GM19035 (cell line): ENCODE measurements around the gene RRH.
"Not testable (repeated sequence)": the region's sequence is repeated elsewhere in the genome, so short reads cannot be mapped to it uniquely, and the experiment has no call there.

ENCODE experiments used
- ATAC-seq: cut with Tn5 transposase; IDR thresholded peaks from one replicate; pipeline ENCODE4 v1.9.1; 2021; ENCODE audit not compliant: unreplicated experiment

RRH gene

DNA sequence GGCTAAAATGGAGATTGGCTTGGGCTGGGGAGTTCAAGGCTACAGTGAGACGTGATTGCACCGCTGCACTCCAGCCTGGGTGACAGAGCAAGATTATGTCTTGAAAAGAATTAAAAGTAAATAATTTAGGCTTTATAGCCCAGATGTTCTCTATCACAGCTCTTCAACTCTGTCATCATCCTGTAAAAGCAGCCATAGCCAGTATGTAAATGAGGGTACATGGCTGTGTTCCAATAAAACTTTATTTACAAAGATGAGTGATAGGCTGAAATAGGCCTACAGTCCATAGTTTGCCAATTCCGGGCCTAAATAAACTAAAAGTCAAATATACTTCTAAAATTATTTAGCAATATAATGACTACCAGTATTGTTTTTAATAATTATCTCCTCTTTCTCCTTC lies 9.2 kb downstream of the RRH start:
- ATAC-seq = no peak

GRCh38 chr4:109846395-109847098 lies 18.8 kb downstream of the RRH start:
- no peak for ATAC-seq

- ATAC-seq = no peak
Observed at GRCh38 chr4:109847896-109848442, 20.2 kb downstream of the RRH start, which contains the start of gene LRIT3. LRIT3 (plus strand) TSS chr4:109848107; CDS start chr4:109848202, 95 bp downstream.

- ATAC-seq = no peak
Observed at GRCh38 chr4:109848501-109848900, 20.7 kb downstream of the RRH start.

DNA sequence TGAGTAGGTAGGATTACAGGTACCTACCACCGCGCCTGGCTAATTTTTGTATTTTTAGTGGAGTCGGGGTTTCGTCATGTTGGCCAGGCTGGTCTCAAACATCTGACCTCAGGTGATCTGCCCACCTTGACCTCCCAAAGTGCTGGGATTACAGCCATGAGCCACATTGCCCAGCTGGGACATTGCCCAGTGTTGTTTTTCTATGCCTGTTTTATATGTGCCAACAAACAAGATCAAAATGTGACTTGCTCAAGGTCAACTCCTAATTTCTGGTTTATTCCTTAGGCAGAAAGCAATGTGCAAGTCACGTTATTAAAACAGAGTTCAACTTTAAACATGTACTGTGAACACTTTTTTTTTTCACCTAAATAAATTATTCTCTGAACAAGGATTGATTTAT lies 22.8 kb downstream of the RRH start:
- no peak for ATAC-seq

- not testable (repeated sequence) for ATAC-seq
Observed at GRCh38 chr4:109859426-109860300, 31.9 kb downstream of the RRH start.

- no peak for ATAC-seq
Observed at GRCh38 chr4:109861271-109861670, 33.5 kb downstream of the RRH start.

DNA sequence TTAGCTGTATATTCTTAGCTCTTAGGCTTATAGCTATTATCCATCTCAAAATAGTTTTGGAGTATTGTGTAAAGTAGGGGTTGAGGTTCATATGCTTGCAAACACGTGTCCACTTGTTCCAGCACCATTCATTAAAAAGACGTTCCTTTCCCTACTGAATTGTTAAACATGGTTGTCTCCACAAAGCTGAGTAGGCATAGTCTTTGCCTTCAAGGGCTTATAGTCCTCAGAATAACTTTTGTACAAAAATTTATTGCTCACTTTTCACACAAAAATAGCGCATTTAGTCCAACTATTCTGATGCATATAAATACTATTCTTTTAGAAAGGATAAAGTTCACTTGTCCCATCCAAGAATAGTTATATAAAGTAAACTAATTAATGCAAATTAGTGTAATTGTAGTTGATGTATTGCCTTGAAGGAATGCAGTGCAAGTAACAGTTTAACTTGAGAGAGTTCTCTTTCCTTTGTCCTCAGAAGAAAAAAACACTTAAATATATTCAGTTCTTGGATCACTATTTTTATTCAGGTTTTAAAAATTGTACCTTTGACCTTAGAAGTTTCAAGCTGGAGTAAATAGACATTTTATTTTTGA lies 34.2 kb downstream of the RRH start:
- ATAC-seq = no peak

DNA sequence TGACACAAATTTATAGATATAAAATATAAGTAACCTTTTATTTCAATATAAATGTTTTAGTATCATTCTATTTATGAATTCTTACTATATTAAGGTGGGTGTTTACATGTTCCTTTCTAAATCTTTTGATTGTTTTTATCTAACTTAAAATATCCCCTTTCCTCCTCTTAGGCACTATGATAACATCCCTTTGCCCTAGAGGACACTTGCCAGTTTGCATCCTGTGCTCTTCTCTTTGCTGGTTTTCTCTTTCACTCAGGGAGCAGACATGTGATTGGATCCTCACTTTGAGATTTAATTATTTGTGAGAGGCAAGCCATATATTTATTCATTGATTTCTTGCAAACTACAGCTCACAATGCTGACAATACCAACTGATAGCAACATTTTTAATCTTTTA lies 36.4 kb downstream of the RRH start:
- no peak for ATAC-seq

- ATAC-seq = no peak
Observed at GRCh38 chr4:109870061-109870460, 42.3 kb downstream of the RRH start.

- no peak for ATAC-seq
Observed at GRCh38 chr4:109872065-109872464, 44.3 kb downstream of the RRH start.

GRCh38 chr4:109872950-109873656 lies 45.3 kb downstream of the RRH start:
- ATAC-seq = no peak

DNA sequence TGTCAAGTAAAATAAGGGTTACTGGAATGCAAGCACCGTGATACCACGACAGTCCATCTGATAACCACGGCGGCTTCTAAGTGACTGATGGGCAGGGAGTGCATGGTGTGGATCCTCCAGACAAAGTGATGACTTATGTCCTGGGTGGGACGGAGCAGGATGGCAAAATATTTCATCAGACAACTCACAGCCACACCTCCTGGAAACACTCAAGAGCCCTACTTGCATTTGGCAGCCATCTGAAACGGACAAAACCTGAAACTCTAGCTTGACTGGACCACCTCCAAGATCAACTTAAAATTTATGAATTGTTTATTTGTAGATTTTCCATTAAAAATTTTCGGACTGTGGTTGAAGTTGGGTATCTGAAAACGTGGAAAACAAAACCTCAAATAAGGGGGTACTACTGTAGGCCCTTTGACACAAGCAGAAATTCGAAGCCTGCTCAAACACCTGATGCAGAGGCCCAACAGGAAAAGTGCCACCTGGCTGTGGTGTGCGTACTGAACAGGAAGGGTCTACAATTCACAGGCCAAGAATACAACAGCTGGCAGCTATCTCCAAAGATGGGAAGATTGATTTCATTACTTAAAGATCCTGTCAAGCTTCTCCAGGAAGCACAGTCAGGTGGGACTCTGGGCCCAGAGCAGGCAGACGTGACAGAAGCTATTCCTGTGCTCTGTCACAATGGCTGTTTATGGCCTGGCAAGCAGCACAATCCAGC lies 46.2 kb downstream of the RRH start:
- no peak for ATAC-seq

DNA sequence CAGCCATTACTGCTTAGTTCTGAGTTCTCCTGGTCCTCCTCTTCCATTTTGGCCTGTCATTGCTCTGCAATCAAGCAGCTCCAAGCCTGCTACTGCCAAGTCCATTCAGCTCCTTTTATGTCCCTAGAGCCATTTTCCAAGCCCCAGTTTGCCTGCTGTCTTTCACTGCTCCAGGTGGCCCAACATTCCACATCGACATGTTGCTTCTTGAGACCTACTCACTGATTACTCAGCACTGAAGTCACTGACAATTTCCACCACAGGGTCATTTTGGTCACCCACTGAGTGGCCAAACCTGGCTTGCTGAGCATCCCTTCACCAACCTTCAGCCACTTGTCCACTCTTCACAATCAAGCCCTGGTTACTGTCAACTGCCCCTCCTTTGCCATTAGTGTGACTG lies 47.3 kb downstream of the RRH start:
- no peak for ATAC-seq

- not testable (repeated sequence) for ATAC-seq
Observed at GRCh38 chr4:109875553-109875952, 47.8 kb downstream of the RRH start.

DNA sequence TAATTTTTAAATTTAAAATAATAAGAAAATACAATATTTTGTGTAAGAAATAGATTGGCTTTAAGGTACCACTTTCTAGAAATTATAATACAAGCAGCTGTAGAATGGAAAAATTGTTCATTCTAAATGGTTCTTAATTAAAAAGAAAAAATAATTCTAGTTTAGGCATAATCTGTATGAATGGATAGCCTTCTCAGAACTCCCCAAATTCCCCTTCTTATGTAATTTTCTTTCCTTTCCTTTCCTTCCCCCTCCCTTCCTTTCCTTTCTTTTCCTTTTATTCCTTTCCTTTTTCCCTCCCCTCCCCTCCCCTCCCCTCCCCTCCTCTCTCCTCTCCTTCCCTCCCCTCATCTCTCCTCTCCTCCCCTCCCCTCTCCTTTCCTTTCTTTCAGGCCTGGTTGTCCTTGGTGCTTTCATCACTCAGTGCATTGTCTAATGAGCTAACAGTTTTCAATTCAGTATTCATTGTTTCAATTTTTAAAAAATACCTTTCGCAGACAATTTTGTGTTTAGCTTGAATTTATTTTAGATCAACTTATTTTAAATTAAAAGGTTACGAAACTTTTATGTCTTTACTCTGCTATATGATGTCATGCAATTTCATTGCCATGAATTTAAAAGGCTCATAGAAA lies 49.0 kb downstream of the RRH start:
- ATAC-seq = no peak

DNA sequence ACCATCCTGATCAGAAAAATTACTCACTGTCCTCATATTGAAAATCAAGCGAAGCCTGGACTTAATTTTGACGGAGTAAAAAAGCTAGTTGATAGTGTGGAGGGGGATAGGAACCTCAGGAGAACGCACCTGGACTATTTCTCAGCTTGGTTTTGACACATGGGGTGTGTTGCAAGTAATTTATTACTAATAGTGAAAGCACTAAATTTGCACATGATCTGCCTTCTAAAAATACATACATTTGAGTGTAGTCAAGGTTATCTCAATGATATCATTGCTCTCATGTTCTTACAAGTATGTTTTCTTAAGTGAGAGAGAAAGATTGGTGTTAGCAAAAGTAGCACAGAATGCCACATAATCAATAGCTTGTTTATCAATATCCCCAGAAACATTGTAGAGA lies 49.6 kb downstream of the RRH start:
- ATAC-seq = peak; percentile 86

DNA sequence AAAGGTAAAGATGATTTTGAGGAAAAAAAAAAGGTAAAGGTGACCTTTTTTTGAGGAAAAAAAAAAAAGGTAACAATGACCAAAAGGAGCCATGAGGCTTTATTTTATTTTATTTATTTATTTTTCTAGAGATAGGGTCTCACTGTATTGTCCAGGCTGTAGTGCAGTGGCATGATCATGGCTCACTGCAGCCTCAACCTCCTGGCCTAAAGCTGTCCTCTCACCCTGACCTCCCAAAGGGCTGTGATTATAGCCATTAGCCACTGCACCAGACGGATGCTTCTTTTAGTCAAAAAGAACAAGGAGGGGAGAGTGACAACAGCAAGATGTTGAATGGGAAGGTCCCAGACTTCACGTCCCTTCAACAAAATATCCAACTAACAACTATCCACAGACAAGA lies 50.6 kb downstream of the RRH start:
- ATAC-seq = no peak

DNA sequence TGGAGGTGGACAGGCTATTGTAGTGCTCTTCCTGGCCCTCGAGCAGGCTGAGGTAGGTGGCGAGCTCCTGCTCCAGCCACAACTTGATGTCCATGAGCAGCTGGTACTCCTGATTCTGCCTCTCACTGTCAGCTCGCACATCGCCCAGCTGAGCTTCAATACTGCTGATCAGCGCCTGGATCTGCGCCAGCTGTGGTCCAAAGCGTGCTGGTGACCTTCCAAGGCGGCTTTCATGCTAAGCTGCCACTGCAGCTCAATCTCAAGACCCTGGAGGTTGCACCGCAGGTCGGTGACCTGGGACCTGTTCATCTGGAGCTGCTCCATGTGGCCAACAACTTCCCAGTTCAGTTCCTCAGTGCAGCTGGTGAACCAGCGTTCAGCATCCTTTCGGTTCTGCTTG lies 51.3 kb downstream of the RRH start:
- ATAC-seq = no peak
